SH-SY5Y (cell line): ENCODE data around the gene ADCY2.

Experiments
- GATA2 ChIP-seq: IDR thresholded peaks from 2 replicates; pipeline ENCODE4 v1.6.1; 2011; ENCODE audit warnings: mild to moderate bottlenecking, low read depth, low read length
- GATA3 ChIP-seq: IDR thresholded peaks from 2 replicates; pipeline ENCODE4 v1.6.1; 2011; ENCODE audit warnings: low read depth, mild to moderate bottlenecking, low read length, moderate library complexity

DNA sequence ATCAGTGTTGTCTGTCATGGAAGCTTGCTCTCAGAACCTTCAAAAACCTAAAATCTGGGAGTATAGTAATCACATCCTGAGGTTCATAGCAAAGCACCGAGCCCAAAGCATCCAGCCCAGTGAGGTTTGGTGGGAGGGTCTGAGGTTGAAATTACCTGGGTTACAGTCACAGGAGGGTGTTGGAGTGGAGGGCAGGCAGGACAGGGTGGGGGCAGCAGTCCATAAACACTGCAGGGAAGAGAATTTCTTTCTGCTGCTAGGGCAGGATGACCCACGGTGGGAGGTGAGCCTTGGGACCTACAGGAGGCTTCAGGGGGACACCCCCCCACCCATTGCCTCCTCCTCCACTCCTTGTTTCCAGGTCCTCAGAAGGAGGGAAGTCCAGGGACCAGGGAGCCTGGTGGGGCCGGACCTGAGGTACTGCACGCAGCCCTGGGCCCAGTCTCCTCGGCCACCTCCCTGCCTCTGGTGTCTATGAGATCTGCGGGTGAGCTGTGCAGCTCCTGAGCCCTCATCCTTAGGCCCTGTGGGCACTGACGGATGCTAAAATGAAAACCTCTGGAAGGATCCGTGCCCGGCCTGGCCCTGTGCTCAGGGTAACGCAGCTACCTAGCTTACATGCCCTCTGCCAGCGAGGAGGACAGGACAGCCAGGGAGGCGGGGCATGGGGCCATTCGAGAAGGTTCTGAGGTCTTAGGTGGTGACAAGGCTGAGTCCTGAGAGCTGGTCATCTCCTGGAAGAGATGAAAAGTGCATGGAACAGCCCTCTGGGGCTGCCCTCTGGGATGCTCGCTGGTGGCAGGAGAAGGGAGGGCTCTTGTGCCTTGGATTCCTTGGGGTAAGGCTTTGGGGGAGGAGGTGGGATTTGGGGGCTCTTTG is 1.8 kb upstream of the ADCY2 start:
- no peak for TF ChIP-seq GATA3
- TF ChIP-seq GATA2 = no peak
